HepG2 (cell line): Measurements from ENCODE around the gene AP5B1. TPM values are rescaled to one million over a fixed set of nuclear protein-coding genes. Genes with fewer than 3 reads are reported as not detected.

Experiments used
- ATAC-seq: fragments of 200-7000 bp; cut with Tn5 transposase; 3 replicates; pipeline ENCODE4 v1.9.1; 2020; ENCODE audit warnings: mild to moderate bottlenecking, moderate library complexity
- BruUV-seq: library from RNA; stranded (reverse); fragments of 400-500 nt; replicated peaks from 2 replicates; lab custom pipeline; 2021; lab: Mats Ljungman, UMichigan
- CTCF ChIA-PET: fragments of 300-600 bp; formaldehyde crosslinking; extraction: SDS; loops from one replicate; lab custom pipeline; 2021; ENCODE audit warnings: low total read pairs, inconsistent platforms, low intra/inter-chr PET ratio; lab: Yijun Ruan, JAX
- POLR2A ChIA-PET: fragments of 350-600 bp; sonication (Branson Sonifier 250); formaldehyde crosslinking; loops from one replicate; lab custom pipeline; 2020; ENCODE audit warnings: antibody characterized with exemption, inconsistent platforms; lab: Yijun Ruan, JAX
- DNase-seq: peaks from one replicate; pipeline ENCODE4 v3.0.0-alpha.2; 2015; ENCODE audit warnings: low spot score
- FAIRE-seq: peaks from 3 replicates; lab custom pipeline; 2011; peaks lifted over from hg19 to GRCh38; lab: Jason Lieb, UNC
- H2AFZ ChIP-seq: one replicate; pipeline ENCODE4 v1.6.1; 2011; ENCODE audit warnings: low read length, inconsistent platforms
- H3K27ac ChIP-seq: fragments of 300-600 bp; 3 replicates; pipeline ENCODE4 v1.8.0; 2011; ENCODE audit warnings: mixed run types, mild to moderate bottlenecking, mixed read lengths, low read length, inconsistent platforms; ENCODE audit not compliant: insufficient read depth; ENCODE audit errors: extremely low read length
- H3K27me3 ChIP-seq, 2 experiments: fragments of 200-600 bp in 1 of 2; 2 replicates in 1 of 2; 3 replicates in 1 of 2; pipeline versions ENCODE4 v1.6.0 to v1.8.0; 2011; ENCODE audit warnings: low read length in 2 of 2, mild to moderate bottlenecking in 2 of 2, moderate library complexity in 2 of 2, inconsistent platforms in 1 of 2; ENCODE audit not compliant: insufficient read depth in 2 of 2, control insufficient read depth in 1 of 2
- H3K36me3 ChIP-seq, 2 experiments: fragments of 200-600 bp in 1 of 2; replicated peaks in 1 of 2; 2 replicates in 1 of 2; 3 replicates in 1 of 2; pipeline versions ENCODE4 v1.5.1 to v1.8.0; 2011; ENCODE audit warnings: low read length in 2 of 2, inconsistent platforms in 1 of 2; ENCODE audit not compliant: insufficient read depth in 2 of 2, control insufficient read depth in 1 of 2
- H3K4me1 ChIP-seq: 2 replicates; pipeline ENCODE4 v1.5.1; 2012; ENCODE audit warnings: low read length, inconsistent platforms; ENCODE audit not compliant: insufficient read depth
- H3K4me2 ChIP-seq: 2 replicates; pipeline ENCODE4 v1.6.0; 2011; ENCODE audit warnings: low read depth, low read length, inconsistent platforms
- H3K4me3 ChIP-seq, 3 experiments: fragments of 200-600 bp in 1 of 3; sonication (generic), shearing (Covaris generic) in 1 of 3; replicated peaks in 1 of 3; 2 replicates each; pipeline ENCODE4 v1.5.1; 2011 to 2016; ENCODE audit warnings: low read length in 3 of 3, inconsistent platforms in 2 of 3, low read depth in 2 of 3, mild to moderate bottlenecking in 2 of 3, control low read depth in 1 of 3, mixed read lengths in 1 of 3; ENCODE audit not compliant: insufficient read depth in 1 of 3
- H3K79me2 ChIP-seq: one replicate; pipeline ENCODE4 v1.6.1; 2011; ENCODE audit warnings: low read length, inconsistent platforms; ENCODE audit not compliant: insufficient read depth
- H3K9ac ChIP-seq: 2 replicates; pipeline ENCODE4 v1.6.0; 2011; ENCODE audit warnings: mild to moderate bottlenecking, low read depth, low read length, inconsistent platforms; ENCODE audit not compliant: insufficient read depth
- H3K9me3 ChIP-seq: 2 replicates; pipeline ENCODE4 v1.5.1; 2012; ENCODE audit warnings: mild to moderate bottlenecking, low read length
- H4K20me1 ChIP-seq: 2 replicates; pipeline ENCODE4 v1.6.0; 2011; ENCODE audit warnings: inconsistent platforms, mild to moderate bottlenecking, low read length, moderate library complexity; ENCODE audit not compliant: insufficient read depth
- NR2C2 ChIP-seq: sonication (generic); formaldehyde crosslinking; IDR thresholded peaks from 2 replicates; pipeline ENCODE4 v1.4.0; 2020; ENCODE audit warnings: missing genetic modification reagents, mild to moderate bottlenecking, moderate library complexity, borderline replicate concordance
- TFE3 ChIP-seq: IDR thresholded peaks from 2 replicates; pipeline ENCODE4 v1.6.1; 2016
- U2AF2 ChIP-seq: fragments of 200-400 bp; formaldehyde crosslinking; IDR thresholded peaks from 2 replicates; pipeline ENCODE4 v1.6.1; 2017; ENCODE audit warnings: low read depth, mild to moderate bottlenecking, low read length
- ZFP90 ChIP-seq: sonication (generic); formaldehyde crosslinking; IDR thresholded peaks from 2 replicates; pipeline ENCODE4 v1.8.0; 2022; ENCODE audit warnings: missing genetic modification reagents, mild to moderate bottlenecking, inconsistent platforms, borderline replicate concordance
- ZNF263 ChIP-seq: sonication (generic); formaldehyde crosslinking; IDR thresholded peaks from 2 replicates; pipeline ENCODE4 v1.4.0; 2020; ENCODE audit warnings: missing genetic modification reagents
- ZNF441 ChIP-seq: sonication (generic); formaldehyde crosslinking; IDR thresholded peaks from 2 replicates; pipeline ENCODE4 v1.7.0; 2021; ENCODE audit warnings: missing genetic modification reagents, borderline replicate concordance
- ZNF547 ChIP-seq: sonication (generic); formaldehyde crosslinking; IDR thresholded peaks from 2 replicates; pipeline ENCODE4 v1.5.1; 2020; ENCODE audit warnings: mild to moderate bottlenecking, missing genetic modification reagents
- WGBS: methylation state at CpG from one replicate; pipeline ENCODE4 v1.1.6; 2017; ENCODE audit warnings: low lambda C conversion rate; 5-methylcytosine and 5-hydroxymethylcytosine counted together
- in situ Hi-C: cut with HindIII; loops from 2 replicates; pipeline ENCODE4 v1.10.0; 2017; ENCODE audit warnings: low pct_unique_long_range_greater_than_20kb; ENCODE audit not compliant: extremely low pct_ligation_motif_present
- intact Hi-C: fragments of 100-400 bp; cut with micrococcal nuclease; formaldehyde crosslinking; loops from one replicate; pipeline ENCODE4 v1.10.0; 2022; ENCODE audit not compliant: unreplicated experiment
- polyA plus RNA-seq, 8 experiments: library from polyadenylated mRNA; depleted of rRNA in 3 of 8; stranded (reverse) in 7 of 8; unstranded in 1 of 8; fragments of >200 nt; fragmentation: Illumina TruSeq in 4 of 8; extraction: Trizol in 4 of 8; gene quantifications; 2 replicates each; pipeline versions ENCODE4 v1.2.1 to v1.2.3, GENCODE V29; 2011 to 2016; ENCODE audit warnings: low read depth in 4 of 8, missing spikeins in 1 of 8, mixed read lengths in 1 of 8; ENCODE audit not compliant: insufficient read depth in 1 of 8
- total RNA-seq, 5 experiments: library from RNA; depleted of rRNA; stranded (reverse); fragments of >200 nt; fragmentation: Illumina TruSeq; extraction: Trizol; gene quantifications; 2 replicates each; pipeline ENCODE4 v1.2.3, GENCODE V29; 2016; ENCODE audit warnings: low read depth in 1 of 5
- TF ChIP-seq, protein P1 (sequence below): sonication (generic); formaldehyde crosslinking; IDR thresholded peaks from 2 replicates; pipeline ENCODE4 v1.4.0; 2020; ENCODE audit warnings: missing genetic modification reagents

The AP5B1 gene
- total and polyA plus RNA-seq, 2 of the 13 experiments (the other 11 are each of a cell fraction or from before 2014, with no cell fraction given): 1.7 to 4.4 TPM

DNA sequence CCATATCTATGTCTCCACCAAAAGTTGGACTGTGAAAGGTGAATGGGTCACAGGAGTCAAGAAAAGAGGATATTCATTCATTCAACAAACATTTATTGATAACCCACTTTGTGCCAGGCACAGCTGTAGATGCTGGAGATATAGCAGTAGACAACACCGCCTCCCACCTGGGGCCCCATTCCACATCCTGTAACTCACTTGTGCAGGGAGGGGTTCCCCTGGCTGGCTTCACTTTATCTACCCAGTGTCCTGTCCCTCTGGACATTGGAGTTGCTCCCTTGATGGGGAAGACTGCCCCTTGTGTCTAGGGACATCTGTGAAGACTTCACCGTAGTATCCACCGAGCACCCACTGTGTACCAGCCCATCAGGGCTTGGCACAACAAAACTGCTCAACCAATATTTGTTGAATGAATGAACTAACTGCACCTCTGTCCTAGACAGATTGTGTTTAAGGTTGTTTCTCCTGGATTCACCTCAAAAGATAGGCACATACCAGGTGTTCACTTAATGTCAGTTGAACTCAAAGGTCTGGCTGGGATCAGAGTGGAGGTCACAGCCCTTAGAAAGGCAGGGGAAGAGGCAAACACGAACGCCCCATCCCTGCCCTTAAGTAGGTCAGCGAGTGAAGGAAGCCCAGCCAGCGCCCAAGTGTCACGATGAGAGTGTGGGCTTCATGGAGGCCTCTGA lies 4.7 kb upstream of the AP5B1 start:
- no TSS peak for BruUV-seq
- Histone ChIP-seq H3K79me2 (no peaks in the 10 kb centered on the region), H3K9me3 (no peaks in the 10 kb centered on the region), H2AFZ (no peak overlapping the region), H3K4me2 (no peak overlapping the region), H3K4me3 (no peak overlapping the region), H3K27ac (no peak overlapping the region), H4K20me1 (no peaks in the 10 kb centered on the region), H3K4me1 (peaks cover 49% of the 10 kb centered on the region), H3K27me3 (peaks cover 15 to 73% of the 10 kb centered on the region in 2 experiments; a peak in 4 of 5 replicates), H3K9ac (no peak overlapping the region), H3K36me3 (no peaks in the 10 kb centered on the region)
- TF ChIP-seq ZFP90 (CRISPR knock-in tag) (no peak), NR2C2 (CRISPR knock-in tag) (no peak), U2AF2 (no peak), ZNF441 (CRISPR knock-in tag) (no peak), ZNF263 (CRISPR knock-in tag) (no peak), ZNF547 (no peak), TFE3 (no peak)
- TF ChIP-seq, protein P1, sequence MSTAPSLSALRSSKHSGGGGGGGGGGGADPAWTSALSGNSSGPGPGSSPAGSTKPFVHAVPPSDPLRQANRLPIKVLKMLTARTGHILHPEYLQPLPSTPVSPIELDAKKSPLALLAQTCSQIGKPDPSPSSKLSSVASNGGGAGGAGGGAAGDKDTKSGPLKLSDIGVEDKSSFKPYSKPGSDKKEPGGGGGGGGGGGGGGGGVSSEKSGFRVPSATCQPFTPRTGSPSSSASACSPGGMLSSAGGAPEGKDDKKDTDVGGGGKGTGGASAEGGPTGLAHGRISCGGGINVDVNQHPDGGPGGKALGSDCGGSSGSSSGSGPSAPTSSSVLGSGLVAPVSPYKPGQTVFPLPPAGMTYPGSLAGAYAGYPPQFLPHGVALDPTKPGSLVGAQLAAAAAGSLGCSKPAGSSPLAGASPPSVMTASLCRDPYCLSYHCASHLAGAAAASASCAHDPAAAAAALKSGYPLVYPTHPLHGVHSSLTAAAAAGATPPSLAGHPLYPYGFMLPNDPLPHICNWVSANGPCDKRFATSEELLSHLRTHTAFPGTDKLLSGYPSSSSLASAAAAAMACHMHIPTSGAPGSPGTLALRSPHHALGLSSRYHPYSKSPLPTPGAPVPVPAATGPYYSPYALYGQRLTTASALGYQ: no peak
- CTCF ChIA-PET: no interaction called here
- ATAC-seq: no peak
- intact Hi-C loops: no loop called here
- in situ Hi-C loops: no loop called here
- POLR2A ChIA-PET: no interaction called here
- no peak for FAIRE-seq
- 0% methylated on average over 3 of the region's 8 CpGs for WGBS
- no peak for DNase-seq
